ENCODE data around the gene RERE. TPM values are rescaled to one million over a fixed set of nuclear protein-coding genes. Genes with fewer than 3 reads are reported as not detected.

The RERE gene
- polyA plus RNA-seq, 1 experiment: 14.3 TPM

DNA sequence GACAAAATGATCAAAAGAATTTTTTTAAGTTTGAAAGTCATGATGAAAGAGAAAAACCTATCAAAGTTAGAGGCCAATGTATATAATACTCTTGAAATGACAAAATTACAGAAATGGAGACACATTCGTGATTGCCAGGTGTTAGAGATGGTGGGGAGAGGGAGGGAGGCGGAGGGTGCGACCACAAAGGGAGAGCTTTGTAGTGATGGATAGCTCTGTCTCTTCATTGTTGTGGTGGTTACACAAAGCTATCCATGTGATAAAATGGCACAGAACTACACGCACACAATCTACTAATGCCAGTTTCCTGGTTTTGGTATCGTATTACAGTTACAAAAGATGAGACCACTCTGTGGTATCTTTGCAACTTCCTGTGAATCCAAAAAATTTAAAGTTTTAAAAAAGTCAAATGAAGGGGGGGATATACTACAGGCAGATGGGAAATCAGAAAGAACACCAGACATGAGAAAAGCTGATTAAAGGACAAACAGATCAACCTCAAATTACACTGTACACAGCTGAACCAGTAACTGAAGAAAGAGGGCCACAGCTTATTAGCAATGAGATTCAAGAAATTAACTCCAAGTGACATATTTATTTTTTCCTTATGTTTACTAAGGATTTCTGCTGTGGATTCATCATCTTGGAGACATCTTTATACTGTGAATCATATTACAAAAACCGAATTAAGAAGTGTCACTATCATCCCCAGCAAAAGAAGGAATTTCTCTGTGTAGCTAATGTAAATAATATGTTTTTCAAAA lies 300.5 kb downstream of the RERE start:
- Histone ChIP-seq H3K9me3 (ENCODE audit: control insufficient read depth, insufficient read depth, low read length) (no peaks in the 10 kb centered on the region), H3K27ac (ENCODE audit: low read depth, low read length) (no peak overlapping the region), H3K27me3 (ENCODE audit: control insufficient read depth, insufficient read depth, low read length) (no peaks in the 10 kb centered on the region), H3K4me3 (ENCODE audit: low read depth, low read length) (no peak overlapping the region)
- ChIA-PET CTCF (interaction anchor here (0.6 kb wide), 1 partner anchor 251 kb away, joined by 6 read pairs; no protein-coding TSS in a partner anchor), POLR2A (interaction anchor here (0.6 to 0.7 kb wide), 2 partner anchors 84 to 108 kb away, joined by 3 to 7 read pairs; no protein-coding TSS in a partner anchor)
- TF ChIP-seq, protein P1, sequence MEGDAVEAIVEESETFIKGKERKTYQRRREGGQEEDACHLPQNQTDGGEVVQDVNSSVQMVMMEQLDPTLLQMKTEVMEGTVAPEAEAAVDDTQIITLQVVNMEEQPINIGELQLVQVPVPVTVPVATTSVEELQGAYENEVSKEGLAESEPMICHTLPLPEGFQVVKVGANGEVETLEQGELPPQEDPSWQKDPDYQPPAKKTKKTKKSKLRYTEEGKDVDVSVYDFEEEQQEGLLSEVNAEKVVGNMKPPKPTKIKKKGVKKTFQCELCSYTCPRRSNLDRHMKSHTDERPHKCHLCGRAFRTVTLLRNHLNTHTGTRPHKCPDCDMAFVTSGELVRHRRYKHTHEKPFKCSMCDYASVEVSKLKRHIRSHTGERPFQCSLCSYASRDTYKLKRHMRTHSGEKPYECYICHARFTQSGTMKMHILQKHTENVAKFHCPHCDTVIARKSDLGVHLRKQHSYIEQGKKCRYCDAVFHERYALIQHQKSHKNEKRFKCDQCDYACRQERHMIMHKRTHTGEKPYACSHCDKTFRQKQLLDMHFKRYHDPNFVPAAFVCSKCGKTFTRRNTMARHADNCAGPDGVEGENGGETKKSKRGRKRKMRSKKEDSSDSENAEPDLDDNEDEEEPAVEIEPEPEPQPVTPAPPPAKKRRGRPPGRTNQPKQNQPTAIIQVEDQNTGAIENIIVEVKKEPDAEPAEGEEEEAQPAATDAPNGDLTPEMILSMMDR (IDR thresholded peaks at IDR 0.05; ENCODE audit: low read depth, low read length): no peak
- no peak for DNase-seq (ENCODE audit: low read depth, low spot score)

DNA sequence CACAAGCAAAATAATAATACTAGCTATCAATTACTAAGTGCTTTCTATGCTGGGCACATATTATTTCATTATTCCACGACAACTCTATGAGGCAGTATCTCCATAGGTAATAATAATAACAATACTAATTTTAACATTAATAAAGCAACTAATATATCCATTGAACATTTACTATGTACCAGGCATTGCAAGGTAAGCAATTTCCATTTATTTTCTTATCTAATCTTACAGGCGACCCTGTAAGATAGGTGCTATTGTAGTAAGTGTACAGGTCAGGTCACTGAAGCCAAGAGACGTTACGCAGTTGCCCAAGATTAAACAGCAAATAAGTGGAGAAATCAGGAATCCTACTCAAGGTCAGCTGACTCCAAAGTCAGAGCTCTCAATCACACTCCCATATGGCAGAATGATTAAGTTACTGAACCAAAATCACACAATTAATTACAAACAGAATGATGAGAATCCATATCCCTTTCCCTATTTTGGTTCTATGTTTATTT lies 301.1 kb downstream of the RERE start:
- H3K27ac ChIP-seq (ENCODE audit: low read depth, low read length): no peak overlapping the region
- POLR2A ChIA-PET: interaction anchor here (0.7 kb wide), 1 partner anchor 107 kb away, joined by 3 read pairs; no protein-coding TSS in a partner anchor
- no peak overlapping the region for H3K4me3 ChIP-seq (ENCODE audit: low read depth, low read length)
- CTCF ChIA-PET: interaction anchor here (0.6 to 0.8 kb wide), 2 partner anchors 106 to 251 kb away, joined by 4 to 6 read pairs; no protein-coding TSS in a partner anchor
- TF ChIP-seq, protein P1 (IDR thresholded peaks at IDR 0.05; ENCODE audit: low read depth, low read length): no peak
- no peak for DNase-seq (ENCODE audit: low read depth, low spot score)
- H3K9me3 ChIP-seq (ENCODE audit: control insufficient read depth, insufficient read depth, low read length): no peaks in the 10 kb centered on the region
- no peaks in the 10 kb centered on the region for H3K27me3 ChIP-seq (ENCODE audit: control insufficient read depth, insufficient read depth, low read length)

DNA sequence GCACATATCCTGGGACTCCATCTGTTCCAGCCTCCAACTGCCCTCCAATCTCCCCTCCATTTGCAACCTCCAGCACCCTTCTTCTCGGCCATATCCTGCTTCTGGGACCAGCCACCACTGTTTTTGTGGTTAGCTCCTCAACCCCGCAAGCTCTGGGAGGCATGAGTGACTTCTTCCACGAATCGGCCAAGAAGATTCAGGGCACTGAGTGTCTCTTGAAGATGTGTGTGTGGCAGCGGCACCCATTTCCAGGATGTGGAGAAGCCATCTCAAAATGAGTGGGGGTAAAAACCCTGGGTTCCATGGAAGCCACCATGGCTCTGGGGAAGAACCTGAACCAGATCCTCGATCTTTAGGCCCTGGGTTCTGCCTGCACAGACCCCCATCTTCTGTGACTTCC lies 304.9 kb downstream of the RERE start:
- CTCF ChIA-PET: no interaction called here
- H3K27me3 ChIP-seq (ENCODE audit: control insufficient read depth, insufficient read depth, low read length): no peaks in the 10 kb centered on the region
- POLR2A ChIA-PET: no interaction called here
- TF ChIP-seq, protein P1 (IDR thresholded peaks at IDR 0.05; ENCODE audit: low read depth, low read length): no peak
- no peaks in the 10 kb centered on the region for H3K9me3 ChIP-seq (ENCODE audit: control insufficient read depth, insufficient read depth, low read length)
- no peak overlapping the region for H3K27ac ChIP-seq (ENCODE audit: low read depth, low read length)
- no peak for DNase-seq (ENCODE audit: low read depth, low spot score)
- no peak overlapping the region for H3K4me3 ChIP-seq (ENCODE audit: low read depth, low read length)

DNA sequence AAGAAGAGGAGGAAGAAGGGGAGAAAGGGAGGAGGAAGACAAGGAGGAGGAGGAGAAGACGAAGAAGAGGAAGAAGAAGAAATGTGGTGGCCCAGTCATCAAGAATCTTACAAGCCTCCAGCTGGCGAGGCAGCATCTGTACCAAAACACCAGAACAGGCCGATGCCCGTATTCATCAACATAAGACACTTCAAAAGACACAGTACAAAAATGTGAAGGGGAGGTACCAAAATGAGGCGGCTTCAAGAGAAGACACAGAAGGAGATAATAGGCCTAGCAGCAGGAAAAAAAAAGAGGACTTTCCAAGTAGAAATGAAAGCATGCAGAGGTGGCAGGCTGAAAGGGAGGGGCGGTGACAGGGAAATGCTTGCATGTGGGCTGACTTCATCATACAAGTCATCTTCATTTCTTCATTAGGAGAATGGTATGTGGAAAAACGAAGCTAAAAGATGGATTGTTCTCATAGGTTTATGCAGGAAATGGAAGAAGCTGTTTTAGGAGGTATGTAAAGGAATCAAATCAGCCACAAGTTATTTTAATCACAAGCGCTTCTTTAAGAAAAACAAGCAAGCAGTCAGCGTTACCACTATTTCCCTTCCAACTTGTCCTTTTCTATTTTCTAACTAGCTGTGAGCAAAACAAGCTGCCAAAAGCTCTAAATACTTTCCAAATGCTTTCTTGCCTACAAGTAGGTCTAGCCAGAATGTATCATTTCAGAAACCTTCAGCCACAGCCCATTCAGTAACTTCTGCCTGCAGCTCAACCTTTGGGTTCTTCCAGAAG lies 307.2 kb downstream of the RERE start:
- DNase-seq (ENCODE audit: low read depth, low spot score): peak; percentile 67
- POLR2A ChIA-PET: interaction anchor here (0.7 to 1.6 kb wide), 4 partner anchors 11 to 67 kb away, joined by 3 to 5 read pairs (median 3); no protein-coding TSS in a partner anchor
- peak overlapping the region; percentile 88 for H3K27ac ChIP-seq (ENCODE audit: low read depth, low read length)
- peak overlapping the region; percentile 39 for H3K4me3 ChIP-seq (ENCODE audit: low read depth, low read length)
- CTCF ChIA-PET: interaction anchor here (1.0 to 2.8 kb wide), 4 partner anchors 51 to 216 kb away, joined by 3 to 13 read pairs (median 3); no protein-coding TSS in a partner anchor
- TF ChIP-seq, protein P1 (IDR thresholded peaks at IDR 0.05; ENCODE audit: low read depth, low read length): no peak
- H3K27me3 ChIP-seq (ENCODE audit: control insufficient read depth, insufficient read depth, low read length): no peaks in the 10 kb centered on the region
- no peaks in the 10 kb centered on the region for H3K9me3 ChIP-seq (ENCODE audit: control insufficient read depth, insufficient read depth, low read length)

All from AG04450 (cell line).